GM19239 (cell line): ENCODE measurements around the gene DUSP7.

Source experiments
- DNase-seq: peaks from one replicate; pipeline ENCODE4 v3.0.0; 2011; ENCODE audit warnings: low spot score; ENCODE audit not compliant: insufficient read length
- FAIRE-seq: peaks from 2 replicates; lab custom pipeline; 2011; peaks lifted over from hg19 to GRCh38; lab: Jason Lieb, UNC

The DUSP7 gene

DNA sequence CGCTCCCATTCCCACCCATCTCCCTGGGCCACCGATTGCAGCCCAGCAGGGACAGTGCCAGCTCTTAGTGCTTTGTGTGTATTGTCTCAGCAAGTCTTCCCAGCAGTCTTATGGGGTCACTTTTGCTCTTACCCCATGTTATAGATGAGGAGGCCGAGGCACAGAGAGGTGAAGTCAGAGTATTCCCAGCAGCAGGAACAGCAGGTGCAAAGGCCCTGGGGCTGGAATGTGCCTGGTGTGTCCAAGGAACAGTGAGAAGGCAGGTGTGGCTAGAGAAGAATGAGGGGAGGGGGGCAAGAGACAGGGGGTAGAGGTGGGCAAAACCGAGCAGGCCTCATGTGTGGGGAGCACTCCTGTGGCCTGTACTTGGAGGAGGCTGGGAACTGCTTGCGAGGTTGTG lies 12.8 kb upstream of the DUSP7 start:
- DNase-seq (no peak), FAIRE-seq (no peak)

DNA sequence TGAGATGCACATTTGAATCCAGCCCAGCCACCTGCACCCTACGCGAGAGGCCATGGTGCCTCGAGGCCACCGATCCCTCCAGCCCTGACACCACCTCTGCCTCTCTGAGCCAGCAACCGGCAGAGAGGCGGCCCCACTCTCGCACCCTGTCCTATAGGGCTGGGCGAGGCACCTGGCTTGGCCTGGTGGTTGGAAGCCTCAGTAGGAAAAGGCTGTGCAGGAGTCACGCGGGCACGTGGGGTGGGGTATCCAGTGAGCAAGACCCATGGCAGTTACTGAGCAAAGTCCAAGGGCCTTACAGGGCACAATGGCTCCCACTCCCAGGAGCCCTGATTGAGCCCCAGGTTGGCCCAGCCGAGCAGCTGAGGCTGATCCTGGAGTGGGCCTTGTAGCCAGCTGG lies 12.4 kb upstream of the DUSP7 start:
- no peak for FAIRE-seq
- DNase-seq, result no peak

DNA sequence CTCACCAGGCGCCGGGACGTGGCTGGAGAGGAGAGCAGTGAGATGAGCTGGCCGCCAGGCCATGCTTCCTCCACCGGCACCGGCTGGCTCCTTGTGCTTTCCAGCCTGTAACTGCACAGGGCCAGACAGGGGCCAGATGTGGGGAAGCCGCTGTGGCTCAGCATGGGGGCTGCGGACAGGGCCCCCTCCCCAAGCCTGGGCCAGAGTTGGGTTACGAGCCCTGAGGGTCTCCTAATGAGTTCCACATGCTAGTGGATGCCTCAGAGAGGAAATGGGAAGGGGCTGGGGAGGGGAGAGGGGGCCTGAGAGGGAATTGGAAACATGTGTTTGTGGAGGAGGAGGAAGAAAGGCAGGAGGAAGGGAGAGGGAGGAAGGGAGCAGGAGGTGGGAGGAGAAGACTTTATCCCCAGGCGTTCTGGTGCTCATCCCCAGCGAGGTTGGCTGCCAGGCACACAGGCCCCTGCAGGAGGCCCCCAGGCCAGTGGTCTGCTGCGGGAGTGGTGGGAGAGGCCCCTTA lies 11.7 kb upstream of the DUSP7 start:
- DNase-seq, result no peak
- no peak for FAIRE-seq

DNA sequence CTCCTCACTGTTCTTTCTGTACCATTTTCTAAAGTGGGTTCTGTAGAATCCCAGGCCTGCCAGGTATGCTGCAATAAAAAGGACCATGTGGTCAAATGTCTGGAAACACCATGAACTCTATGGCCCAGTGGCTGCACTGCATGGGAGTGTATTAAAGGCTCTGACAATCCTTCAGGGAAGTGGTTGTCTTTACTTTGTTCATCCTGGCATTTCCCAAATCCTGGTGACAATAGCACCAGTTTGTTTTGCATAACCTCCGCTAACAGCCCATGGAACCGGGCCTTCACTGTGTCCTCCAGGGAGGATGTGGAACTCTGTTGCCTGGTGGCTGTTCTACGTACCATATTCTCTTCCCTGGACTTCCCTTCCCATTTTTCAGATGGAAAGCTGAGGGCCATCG lies 11.2 kb upstream of the DUSP7 start:
- no peak for FAIRE-seq
- no peak for DNase-seq

DNA sequence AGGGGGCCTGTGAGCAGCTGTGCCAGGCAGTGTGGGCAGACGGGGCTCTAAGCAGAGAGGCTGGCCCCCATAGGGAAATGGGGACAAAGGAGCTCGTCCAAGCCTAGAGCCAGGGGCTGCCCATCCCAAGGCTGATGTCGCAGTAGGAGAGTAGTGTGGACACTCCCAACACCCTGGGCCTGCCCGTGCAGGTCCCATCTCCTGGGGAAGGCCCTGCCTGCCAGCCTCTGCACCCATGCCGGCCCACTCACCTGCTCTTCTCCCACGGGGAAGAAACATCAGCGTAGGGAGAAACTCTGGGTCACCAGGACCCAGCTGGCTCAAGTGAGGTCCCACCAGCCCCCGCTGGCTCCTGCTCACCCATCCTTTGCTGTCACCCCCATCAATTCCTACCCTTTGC lies 10.7 kb upstream of the DUSP7 start:
- DNase-seq (no peak), FAIRE-seq (no peak)

DNA sequence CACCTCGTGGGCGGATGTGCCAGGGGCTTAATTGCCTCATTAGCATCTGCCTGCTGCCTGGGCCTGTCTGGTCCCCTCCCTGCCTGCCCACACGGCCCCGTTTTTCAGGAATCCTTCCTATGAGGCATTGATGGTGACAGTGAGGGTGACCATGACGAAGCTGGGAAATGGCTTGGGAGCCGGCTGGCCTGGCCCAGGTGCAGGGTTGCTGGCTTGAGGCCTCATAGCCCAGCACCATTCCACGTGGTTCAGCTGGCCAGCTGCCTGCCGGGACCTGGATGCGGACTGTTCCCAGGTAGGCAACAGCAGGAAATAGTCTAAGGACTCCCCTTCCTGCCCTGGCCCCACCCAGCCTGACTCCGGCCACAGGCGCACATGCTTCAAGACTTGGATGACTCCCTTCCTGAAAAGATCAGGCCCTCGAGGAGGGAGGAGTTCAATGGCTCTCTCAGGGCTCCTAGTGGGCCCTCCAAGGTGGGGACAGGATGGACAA lies 8.9 kb upstream of the DUSP7 start:
- no peak for FAIRE-seq
- no peak for DNase-seq

DNA sequence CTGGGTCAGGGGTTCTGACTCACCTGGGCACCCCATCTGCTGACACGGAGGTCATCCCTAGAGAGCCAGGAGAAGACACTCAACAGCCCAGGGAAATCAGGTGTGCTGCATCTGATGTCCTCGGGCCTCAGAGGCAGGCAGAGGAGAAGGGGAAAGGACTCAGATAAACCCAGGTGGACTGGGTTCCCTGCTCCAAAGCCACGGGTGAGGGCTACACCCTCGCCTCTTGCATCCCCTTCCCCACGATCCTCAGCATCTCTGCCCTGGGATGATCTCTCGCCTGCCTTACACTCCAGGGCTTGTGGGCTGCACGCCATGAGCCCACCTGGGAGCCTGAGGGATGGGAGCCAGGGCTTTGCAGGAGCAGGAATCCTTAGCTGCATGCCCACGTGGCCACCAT lies 8.2 kb upstream of the DUSP7 start:
- FAIRE-seq (no peak), DNase-seq (no peak)

DNA sequence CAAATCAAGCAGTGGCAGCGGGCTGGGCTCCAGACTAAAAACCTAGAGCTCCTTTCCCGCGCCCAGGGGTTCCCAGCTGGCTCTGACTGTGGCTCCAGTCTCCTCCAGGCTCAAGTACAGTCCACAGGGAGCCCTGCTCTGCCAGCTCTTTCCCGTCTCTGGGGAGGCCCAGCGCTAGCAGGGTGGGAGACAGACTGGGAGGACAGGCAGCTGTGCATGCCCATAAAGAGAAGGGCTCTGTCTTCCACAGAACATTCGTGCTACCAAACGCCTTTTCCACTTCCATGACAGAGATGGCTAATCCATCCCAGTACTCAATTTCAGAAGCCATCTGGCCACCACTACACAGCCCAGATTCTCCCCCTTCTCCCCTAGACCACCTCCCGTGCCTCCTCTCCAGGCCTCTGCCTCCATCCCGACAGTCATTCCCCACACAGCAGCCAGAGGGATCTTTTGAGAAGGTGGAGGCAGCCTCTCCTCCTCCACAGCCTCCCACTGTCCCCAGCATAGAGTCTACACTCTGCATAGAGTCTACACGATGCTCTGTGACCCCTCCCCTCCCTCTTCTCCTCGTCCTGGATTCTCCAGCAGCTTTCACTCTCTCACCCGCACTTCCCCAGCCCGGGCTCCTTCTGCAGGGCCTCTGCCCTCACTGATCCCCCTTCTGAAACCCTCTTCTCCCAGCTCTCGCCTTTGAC lies 6.8 kb upstream of the DUSP7 start:
- FAIRE-seq (no peak), DNase-seq (no peak)

DNA sequence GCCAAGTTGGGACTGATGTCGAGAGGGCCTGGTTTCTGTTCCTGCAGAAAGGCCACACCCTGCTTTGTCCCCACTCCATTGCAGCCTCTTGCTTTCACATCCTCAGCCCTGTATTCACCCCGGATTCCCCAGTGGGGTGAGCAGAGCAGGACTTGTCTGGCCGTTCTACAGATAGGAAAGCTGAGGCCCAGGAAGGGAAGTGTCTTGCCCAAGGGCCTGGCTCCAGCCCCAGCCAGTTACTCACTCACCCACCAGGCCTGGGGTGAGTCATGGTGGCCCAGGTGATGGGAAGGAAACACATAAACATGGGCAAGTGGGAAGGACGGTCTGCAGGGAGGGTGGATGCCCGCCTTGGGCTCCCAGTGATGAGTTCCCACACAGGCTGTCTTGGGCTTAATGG lies 6.1 kb upstream of the DUSP7 start:
- peak; percentile 44 for DNase-seq
- FAIRE-seq, result peak; percentile 85

DNA sequence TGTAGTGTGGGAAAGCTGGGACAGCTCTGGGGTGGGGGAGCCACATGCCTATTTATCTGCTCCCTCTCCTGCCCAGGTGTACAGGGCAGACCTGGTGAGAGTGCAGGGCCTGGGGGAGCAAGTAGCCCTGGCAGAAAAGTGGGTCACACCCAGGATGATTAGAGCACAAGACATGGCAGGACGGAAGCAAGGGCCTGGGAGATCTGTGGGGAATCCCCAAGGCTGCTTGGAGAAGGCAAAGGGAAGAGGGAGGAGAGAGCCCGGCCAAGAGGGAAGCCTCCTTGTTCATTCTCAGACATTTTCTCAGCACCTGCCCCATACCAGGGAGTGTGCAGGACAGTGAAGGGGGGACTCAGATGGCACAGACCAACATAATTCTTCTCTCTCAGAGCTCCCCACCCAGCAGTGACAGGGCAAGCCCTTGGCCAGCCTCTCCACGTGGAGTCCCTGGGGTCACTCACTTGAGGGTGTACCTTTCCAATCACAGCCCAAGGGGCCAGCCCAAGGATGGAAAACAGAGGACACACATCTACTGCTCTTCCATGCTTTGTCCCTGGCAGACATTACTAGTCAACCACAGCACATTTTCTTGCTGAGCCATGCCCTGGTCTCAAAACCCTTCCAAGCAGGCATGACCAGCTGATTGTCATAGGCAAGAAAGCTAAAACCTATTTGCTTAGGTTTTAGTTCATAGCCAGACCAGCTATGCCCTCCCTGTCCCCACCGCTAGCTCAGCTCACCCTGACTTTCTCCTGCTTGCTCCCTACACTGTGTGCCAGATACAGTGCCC lies 4.9 kb upstream of the DUSP7 start:
- FAIRE-seq (no peak), DNase-seq (no peak)

DNA sequence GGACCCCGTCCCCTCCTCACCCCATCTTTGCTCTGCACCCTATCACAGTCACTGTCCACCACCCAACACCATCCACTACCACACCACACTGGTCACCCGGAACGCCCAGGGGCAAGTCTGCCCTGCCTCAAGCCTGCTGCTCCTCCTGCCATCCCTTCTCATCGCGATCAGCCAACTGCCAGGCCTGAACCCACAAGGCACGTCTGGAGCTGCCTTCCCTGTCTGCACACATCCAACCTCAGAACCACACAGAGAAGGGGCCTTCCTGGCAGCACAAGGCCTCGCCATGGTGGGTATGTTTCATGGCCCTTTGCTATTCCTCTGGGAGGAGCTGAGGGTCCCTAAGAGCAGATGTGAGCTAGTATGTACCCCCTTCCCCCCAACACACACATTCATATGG lies 3.4 kb upstream of the DUSP7 start:
- no peak for FAIRE-seq
- DNase-seq, result no peak

DNA sequence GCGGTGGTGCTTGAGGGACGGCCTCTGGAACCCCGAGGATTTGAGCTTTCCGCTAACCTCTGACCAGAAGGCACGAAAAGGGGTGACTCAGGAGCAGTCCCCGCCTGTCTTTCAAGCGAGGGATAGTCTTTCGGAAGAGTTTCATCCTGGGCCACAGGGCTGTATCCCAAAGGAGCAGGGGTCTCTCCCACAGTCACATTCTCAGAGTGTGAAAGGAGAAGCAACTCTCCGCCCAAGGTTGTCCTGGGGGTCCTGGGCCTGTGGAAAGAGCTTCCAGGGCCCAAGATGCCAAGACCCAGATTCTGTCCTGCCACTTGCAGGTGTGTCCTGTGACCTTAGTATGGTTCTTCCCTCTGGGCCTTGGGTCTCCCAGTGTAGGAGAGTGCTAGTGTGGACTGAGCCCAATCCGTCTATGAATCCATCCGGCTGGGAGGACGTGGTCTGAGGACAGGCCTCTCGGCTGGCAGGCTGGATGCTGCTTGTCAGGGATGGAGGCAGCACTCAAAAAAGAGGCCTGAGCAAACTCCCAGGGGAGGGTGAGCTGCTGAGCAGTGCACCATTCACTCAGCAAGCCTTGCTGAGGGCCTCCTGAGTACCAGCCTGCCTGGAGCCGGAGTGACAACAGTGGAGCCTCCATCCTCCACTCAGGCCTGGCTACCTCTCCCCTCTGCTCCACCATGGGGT lies 1.6 kb upstream of the DUSP7 start:
- DNase-seq, result no peak
- no peak for FAIRE-seq

DNA sequence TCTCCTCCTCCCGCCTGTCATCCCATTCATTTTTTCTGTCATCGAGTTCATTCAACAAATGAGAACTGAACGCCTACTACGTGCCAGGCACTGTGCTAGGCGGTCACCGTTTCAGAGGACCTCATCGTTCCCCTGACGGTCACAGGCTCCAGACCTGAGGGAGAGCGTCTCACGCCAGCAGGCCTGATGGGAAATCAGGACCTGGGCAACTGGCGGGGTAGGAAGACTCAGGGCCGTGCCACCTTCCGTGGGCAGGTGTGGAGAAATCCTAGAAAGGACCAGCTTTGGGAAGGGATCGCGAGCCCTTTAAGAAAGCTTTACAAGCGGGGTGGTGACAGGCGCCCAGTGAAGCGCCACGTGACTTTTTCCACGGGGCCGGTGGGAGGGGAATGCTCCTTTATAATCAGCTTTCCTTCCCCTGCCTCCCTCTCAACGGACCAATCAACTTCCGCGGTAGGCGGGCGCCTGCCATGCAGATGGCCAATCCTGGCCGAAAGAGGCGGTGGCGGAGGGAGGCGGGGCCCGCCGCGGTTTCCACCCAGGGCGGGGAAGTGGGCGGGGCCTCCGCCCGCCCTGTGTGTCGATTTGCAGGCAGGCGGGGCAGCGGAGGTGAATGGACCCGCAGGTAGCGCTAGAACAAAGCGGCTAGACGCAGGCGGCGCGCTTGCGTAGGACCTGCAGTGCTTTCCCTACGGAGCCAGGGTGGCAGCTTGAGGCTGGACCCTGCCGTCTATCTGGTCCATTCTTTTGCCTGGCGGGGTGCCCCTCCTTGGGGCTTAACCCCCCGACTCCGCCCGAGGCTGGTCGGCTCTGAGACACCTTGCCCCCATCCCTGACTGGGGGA lies 819 bp upstream of the DUSP7 start:
- peak; percentile 99 for FAIRE-seq
- DNase-seq, result peak; percentile 95

DNA sequence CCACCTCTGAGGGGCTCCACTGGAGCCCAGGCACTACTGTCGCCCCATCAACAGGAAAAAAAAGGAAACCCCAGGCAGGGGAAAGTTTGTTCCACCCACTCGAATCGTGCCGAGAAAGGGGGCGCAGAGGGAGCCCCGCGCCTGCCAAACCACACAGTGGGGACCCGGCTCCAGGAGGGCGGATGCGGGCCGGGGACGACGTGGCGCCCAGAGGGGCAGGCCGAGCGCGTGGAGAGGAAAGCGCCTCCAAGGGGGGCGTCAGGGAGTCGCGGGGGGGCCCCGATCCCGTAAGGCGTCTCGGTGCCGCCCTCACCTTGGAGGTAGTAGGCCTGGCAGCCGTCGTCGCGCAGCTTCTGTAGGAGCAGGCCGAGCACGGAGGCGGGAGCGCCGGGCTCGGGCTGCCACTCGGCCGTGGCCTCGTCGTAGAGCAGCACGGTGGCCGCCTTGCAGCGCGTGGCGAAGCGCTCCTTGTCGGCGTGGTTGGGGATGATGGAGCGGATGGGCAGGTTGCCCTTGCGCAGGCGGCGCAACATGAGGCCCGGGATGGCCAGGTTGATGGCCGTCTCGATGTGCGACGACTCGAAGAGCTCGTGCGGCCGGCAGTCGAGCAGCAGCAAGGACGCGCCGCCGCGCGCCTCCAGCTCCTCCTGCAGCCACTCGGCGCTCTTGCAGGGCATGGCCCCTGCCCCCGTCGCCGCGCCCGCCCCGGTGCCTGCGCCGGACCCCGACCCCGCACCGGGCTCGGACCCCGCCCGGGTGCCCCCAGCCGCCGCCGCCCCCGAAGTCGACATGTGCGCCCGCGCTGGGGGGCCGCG lies 627 bp downstream of the DUSP7 start:
- DNase-seq (peak; percentile 58), FAIRE-seq (no peak)

DNA sequence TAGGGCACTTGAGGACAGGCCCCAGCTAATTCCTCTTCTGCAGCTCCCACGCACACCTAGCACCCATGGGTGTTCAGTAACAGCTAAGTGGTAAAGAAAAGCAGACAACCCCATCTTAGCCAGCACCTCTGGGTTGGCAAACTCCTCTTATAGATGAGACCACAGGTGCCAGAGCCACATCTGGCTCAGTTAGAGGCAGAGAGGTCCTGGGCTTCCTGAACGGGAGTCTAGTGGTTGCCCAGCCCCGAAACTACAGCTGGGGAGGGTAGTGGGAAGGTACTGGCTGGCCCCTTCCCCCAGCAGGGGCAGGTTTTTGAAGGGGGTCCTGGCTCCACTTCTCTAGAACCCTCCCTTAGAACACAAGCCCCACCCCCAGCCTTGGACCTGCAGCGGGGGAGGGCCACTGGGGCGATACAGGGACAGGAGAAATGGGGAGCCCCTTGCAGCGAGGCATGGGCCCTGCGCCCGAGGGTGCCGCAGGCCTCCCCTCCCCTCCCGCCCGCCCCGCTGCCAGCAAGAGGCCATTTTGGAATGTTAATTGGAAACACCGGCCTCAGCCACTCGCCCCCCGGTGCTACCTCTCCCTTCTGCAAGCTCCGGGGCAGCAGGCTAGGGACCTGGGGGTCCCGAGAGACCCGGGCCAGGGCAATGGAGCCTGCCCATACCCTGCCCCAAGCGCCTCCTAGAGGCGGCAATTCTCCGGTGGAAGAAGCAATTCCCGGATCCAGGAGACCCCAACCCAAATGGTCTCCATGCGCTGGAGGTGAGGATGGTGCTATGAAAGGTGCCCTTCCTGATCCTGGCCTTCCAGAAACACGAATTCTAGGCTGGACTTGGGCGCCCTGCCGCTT lies 1.5 kb downstream of the DUSP7 start:
- DNase-seq (no peak), FAIRE-seq (peak; percentile 88)

DNA sequence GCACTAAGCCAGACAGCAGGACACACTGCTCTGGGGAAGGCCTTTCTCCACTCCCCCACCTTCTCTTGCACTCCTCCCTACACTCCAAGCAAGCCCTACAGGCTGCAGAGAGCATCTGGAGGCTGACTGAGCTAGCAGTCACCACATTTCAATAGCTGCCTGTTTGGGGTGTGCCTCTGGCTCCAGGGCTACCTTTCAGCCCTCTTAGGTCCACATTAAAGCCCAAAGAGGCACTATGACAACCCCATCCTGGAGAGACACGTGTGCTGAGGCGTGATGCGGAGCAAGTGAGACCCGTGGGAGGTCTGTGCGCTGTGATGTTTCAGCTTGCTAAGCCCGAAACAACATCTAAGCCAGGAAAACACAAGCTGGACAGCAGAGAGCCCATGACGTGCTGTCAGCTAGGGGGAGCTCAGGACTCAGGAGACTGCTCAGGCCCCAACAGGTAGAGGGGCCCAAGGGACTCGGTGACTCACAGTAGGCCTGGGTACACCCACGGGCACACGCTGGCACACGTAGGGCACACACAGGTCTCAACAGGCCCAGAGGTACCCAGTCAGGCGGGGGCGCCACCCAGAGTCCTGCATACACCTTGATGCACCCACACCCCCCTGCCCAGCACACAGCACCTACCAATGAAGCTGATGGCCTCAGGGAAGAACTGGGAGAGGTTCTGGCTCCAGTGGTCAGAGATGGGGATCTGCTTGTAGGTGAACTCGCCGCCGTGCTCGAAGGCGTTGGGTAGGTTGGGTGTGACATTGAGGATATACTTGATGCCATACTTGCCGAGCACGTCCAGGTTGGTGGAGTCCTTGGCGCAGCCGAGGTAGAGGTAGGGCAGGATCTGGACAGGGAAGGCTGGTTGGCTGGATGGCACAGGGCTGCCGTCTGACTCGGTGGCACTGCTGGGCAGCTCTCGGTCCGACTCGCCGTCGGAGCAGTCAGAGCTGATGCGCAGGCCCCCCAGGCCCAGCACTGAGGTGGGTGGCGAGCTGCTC lies 2.8 kb downstream of the DUSP7 start:
- DNase-seq (no peak), FAIRE-seq (no peak)

DNA sequence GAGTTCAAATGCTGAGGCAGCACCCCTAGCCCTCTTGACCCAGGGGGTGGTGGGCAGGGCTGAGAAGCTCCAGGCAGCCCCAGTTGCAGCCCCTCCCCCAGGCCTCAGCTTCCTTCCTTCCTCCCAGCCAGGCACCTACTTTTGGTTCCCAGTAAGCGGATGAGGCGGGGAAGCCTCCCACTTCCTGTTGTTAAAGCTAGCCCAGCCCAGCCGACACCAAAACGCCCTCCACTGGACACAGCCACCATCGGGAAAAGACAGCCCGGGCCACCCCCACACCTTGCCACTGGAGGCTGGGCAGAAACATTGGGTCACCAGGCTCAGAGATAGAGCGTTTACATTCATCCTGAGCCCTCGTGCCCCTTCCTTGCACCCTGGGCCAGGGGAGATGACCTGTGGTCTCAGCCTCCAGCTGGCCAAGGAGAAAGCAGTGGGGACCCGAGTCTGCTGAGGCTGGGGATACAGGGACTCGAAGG lies 3.5 kb downstream of the DUSP7 start:
- DNase-seq (no peak), FAIRE-seq (peak; percentile 85)
